ENCODE measurements around the gene NCK2. TPM values are rescaled to one million over a fixed set of nuclear protein-coding genes. Genes with fewer than 3 reads are reported as not detected.

The NCK2 gene
- total and polyA plus RNA-seq, 10 of the 15 experiments (the other 5 are each of a cell fraction or from before 2014, with no cell fraction given): 1.2 to 30.9 (median 14.1) TPM

- no TSS peak for BruUV-seq (replicated peaks)
- ChIA-PET POLR2A (interaction anchor here (0.5 to 5.9 kb wide), 4 partner anchors 10 to 89 kb away, joined by 3 to 27 read pairs (median 6); no protein-coding TSS in a partner anchor), RAD21 (ENCODE audit: unreplicated experiment) (interaction anchor here (0.5 to 4.6 kb wide), 7 partner anchors 8 to 74 kb away, joined by 3 to 40 read pairs (median 5); no protein-coding TSS in a partner anchor), SMC1A (ENCODE audit: uncharacterized antibody, unreplicated experiment) (interaction anchor here (0.9 to 9.9 kb wide), 8 partner anchors 10 to 52 kb away, joined by 3 to 93 read pairs (median 12); no protein-coding TSS in a partner anchor), CTCF (interaction anchor here (1.5 to 4.0 kb wide), 6 partner anchors 11 to 53 kb away, joined by 3 to 29 read pairs (median 11); no protein-coding TSS in a partner anchor)
- FAIRE-seq: no peak
- Histone ChIP-seq H3K4me2 (ENCODE audit: control insufficient read depth, insufficient read depth) (peak overlapping the region; percentile 66), H2AFZ (ENCODE audit: control insufficient read depth, low read depth, low read length) (peak overlapping the region; percentile 57; the same call in 1 of the 2 replicates), H3K9ac (ENCODE audit: control insufficient read depth, insufficient read depth, low read length) (peak overlapping the region; percentile 43; the same call in 1 of the 2 replicates), H3K27me3 (replicated peaks in 1 of 2; ENCODE audit: control insufficient read depth in 2 of 2, insufficient read depth in 2 of 2, low read length in 1 of 2) (no peaks in the 10 kb centered on the region), H3K4me3 (0 out of 2 replicates have a peak overlapping the region, but pooled peaks have one; percentile 4), H3K36me3 (ENCODE audit: control insufficient read depth in 2 of 2, insufficient read depth in 2 of 2, low read length in 1 of 2) (peaks cover 0 to 3% of the 10 kb centered on the region in 2 experiments; a peak in 1 of 4 replicates), H3K27ac (ENCODE audit: control insufficient read depth, insufficient read depth) (peak overlapping the region; percentile 96), H4K20me1 (ENCODE audit: control insufficient read depth, insufficient read depth) (no peaks in the 10 kb centered on the region), H3K4me1 (ENCODE audit: control insufficient read depth, insufficient read depth, low read length) (peaks cover 88% of the 10 kb centered on the region), H3K79me2 (ENCODE audit: control insufficient read depth, insufficient read depth, low read length) (peaks cover 95% of the 10 kb centered on the region), H3K9me3 (replicated peaks; ENCODE audit: control insufficient read depth, insufficient read depth, low read length) (no peaks in the 10 kb centered on the region)
- in situ Hi-C loops (cut with MboI): no loop called here
- ATAC-seq: no peak
- 77% methylated on average over 9 of the region's 9 CpGs for WGBS (ENCODE audit: insufficient coverage, insufficient replicate concordance, low lambda C conversion rate, missing lambda C conversion rate)
- TF ChIP-seq ZNF207 (IDR thresholded peaks at IDR 0.05; ENCODE audit: borderline replicate concordance) (no peak), USF2 (IDR thresholded peaks at IDR 0.05; ENCODE audit: borderline replicate concordance, low read depth, low read length) (no peak), ELK1 (IDR thresholded peaks at IDR 0.05; ENCODE audit: low read depth, low read length) (no peak), NKRF (conservative IDR thresholded peaks at IDR 0.05) (no peak), BHLHE40 (IDR thresholded peaks at IDR 0.05; ENCODE audit: borderline replicate concordance in 1 of 2, low read depth in 2 of 2, low read length in 1 of 2) (no peak), SMAD5 (IDR thresholded peaks at IDR 0.05; ENCODE audit: low read depth) (no peak), PML (IDR thresholded peaks at IDR 0.05; ENCODE audit: low read length) (no peak), POU2F2 (IDR thresholded peaks at IDR 0.05; ENCODE audit: borderline replicate concordance, low read depth, low read length) (no peak), HDAC6 (IDR thresholded peaks at IDR 0.05; ENCODE audit: unreplicated experiment) (no peak), PAX8 (IDR thresholded peaks at IDR 0.05) (no peak), IKZF2 (IDR thresholded peaks at IDR 0.05) (no peak), BCL3 (IDR thresholded peaks at IDR 0.05; ENCODE audit: borderline replicate concordance, insufficient read depth, low read depth, low read length, poor library complexity, severe bottlenecking) (no peak), ZNF384 (IDR thresholded peaks at IDR 0.05; ENCODE audit: borderline replicate concordance, low read depth, low read length) (no peak), ZBED1 (IDR thresholded peaks at IDR 0.05; ENCODE audit: borderline replicate concordance) (no peak), CBFB (IDR thresholded peaks at IDR 0.05; ENCODE audit: low read depth) (no peak), POLR2A (IDR thresholded peaks at IDR 0.05; ENCODE audit: low read depth, low read length) (no peak), NFYB (IDR thresholded peaks at IDR 0.05; ENCODE audit: insufficient read depth, low read depth, low read length) (no peak), HDAC2 (IDR thresholded peaks at IDR 0.05) (no peak)
- intact Hi-C loops (cut with micrococcal nuclease; ENCODE audit: unreplicated experiment): no loop called here
- DNase-seq (ENCODE audit: low read depth, low spot score): no peak
Observed at GRCh38 chr2:105800036-105800713, 55.5 kb downstream of the NCK2 start.

All from GM12878 (cell line).